GM20431 (cell line): ENCODE measurements around the gene POFUT1.
"Not testable (repeated sequence)": the region's sequence is repeated elsewhere in the genome, so short reads cannot be mapped to it uniquely, and the experiment has no call there.

Experiments used
- in situ Hi-C: fragments of 300-500 bp; cut with MseI, MboI; formaldehyde crosslinking; loops from one replicate; pipeline ENCODE4 v1.15.0; 2020; ENCODE audit warnings: low sequenced_read_pairs; ENCODE audit not compliant: unreplicated experiment

The POFUT1 gene

DNA sequence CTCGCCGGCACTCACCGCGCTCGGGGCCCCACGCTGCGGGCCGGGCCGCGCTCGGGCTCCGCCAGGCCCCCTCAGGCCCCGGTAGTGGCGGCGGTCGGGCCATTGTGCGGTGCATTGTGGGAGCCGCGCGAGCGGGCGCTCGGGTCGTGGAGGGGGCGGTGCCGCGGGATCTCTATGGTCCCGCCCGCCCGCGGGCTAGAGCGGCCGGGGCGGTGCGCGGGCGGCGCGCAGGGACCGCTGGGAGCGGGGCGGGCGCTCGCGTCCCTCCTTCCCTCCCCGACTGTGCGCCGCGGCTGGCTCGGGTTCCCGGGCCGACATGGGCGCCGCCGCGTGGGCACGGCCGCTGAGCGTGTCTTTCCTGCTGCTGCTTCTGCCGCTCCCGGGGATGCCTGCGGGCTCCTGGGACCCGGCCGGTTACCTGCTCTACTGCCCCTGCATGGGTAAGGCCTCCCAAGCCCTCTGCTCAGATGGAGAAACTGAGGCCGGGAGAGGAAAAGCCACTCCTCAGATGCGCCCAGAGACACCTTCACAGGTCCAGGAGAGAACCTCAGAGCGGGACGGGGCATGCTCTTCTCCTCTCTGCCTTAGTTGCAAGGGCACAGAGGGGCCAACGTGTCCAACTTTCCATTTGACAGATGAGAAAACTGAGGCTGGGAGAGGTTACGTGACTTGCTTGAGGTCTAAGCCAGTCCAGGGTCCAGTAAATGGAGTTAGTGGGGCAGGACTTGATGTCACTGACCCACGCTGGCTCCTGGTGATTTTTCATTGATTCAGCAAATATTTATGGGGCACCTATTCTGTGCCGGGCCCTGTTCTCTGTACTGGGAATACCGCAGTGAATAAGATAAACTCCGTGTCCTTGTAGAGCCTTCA, at the start of gene POFUT1, which contains the start of gene PLAGL2:
TSS of gene POFUT1 (plus strand) at position 255 of the 873 bp plus-strand sequence. CDS start at position 317, 62 bp downstream.
TSS of gene PLAGL2 (minus strand) at position 118 of the 873 bp plus-strand sequence. CDS start 5,565 bp downstream, outside the sequence.
- in situ Hi-C loops: no loop called here

DNA sequence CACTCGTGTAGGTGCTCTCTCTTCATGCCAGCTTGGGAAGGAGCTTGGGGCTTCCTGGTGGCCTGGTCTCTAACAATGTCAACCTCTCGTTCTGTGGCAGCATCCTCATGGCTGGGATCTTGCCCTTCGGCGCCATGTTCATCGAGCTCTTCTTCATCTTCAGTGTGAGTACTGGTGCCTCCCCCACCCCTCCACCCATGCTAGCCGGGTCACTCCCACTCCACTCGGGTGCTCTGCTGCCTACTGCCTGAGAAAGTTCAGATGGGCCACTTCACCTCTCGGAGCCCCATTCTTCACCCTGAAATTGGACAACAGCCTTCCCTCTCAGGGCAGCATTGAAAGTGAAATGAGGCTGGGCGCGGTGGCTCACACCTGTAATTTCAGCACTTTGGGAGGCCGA, 49.3 kb upstream of the POFUT1 start:
- in situ Hi-C loops: no loop called here

DNA sequence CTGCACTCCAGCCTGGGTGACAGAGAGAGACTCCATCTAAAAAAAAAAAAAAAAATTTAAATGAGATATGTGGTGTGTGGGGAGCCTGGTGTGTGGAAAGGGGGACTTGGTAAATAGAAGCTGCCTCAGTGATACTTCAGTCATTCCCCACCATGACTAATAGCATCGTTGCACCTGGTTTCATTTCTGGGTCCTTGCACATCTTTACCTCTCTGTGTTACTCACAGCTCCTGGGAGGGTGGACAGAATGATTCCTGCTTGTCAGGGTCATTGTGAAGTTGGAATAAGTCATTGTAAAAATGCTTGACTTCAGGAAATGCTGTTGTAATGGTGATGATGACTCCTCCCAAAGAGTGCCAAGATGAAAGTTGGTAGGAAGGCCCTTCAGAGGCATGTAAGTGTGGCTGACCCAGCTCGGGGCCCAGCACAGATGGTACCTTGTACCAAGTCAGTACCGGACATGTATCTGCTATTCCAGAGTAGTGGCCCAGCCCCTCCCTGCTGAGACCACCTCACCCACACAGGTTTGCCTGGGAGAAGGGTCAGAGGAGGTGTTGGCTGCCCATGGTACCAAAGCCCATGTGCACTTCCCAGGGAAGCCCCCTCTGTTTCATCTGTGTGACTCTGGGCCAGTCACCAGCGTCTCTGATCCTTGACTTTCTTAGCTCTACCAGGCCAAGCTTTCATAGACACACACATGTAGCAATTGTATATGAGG, 48.6 kb upstream of the POFUT1 start:
- in situ Hi-C loops: no loop called here

DNA sequence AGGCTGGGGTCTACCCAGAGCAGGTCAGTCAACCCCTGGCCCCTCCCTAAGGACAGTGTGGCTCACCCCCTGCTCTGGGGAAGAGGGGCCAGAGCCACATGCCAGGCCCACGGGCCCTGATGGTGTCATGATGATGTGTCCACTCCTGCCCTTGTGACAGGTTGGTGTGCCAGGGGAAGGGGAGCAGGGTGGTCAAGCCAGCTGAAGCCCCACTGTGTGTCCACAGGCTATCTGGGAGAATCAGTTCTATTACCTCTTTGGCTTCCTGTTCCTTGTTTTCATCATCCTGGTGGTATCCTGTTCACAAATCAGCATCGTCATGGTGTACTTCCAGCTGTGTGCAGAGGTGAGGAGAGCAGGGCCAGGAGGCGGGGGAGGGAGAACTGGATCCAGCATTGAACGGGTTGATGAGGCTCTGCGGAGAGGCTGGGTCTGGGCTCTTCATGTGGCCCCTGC, 47.9 kb upstream of the POFUT1 start:
- in situ Hi-C loops: no loop called here

DNA sequence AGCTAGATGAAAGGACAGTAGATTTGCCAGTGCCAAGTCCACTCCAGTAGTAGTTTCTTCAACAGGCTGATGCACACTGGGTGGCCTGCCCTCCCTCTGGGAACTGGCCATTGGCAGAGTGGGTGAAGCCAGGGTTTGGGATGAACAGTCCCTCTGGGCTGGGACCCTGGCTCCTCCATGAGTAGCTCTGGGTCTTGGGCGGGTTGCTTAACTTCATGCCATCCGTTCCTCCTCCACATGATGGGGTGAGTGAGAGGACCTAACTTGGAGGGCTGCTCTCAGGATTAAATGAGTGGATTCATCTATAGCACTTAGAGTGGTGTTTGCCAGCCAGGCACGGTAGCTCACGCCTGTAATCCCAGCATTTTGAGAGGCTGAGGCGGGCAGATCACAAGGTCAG, 47.3 kb upstream of the POFUT1 start:
- in situ Hi-C loops: no loop called here

DNA sequence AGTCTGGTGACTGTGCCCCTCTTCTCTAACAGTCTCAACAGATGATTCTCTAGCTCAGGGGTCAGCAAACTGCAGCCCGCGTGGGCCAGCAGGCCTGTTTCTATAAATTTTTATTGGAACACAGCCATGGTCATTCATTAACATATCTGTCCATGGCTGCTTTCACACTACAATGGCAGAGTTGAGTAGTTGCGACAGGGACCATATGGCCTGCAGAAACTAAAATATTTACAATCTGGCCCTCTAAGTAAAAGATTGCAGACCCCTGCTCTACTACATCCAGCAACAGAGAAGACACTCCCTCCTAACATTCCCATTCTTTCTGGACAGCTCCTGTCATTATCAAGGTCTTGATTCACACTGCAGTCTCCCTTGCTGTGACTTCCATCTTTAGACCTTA, 45.3 kb upstream of the POFUT1 start:
- in situ Hi-C loops: no loop called here

DNA sequence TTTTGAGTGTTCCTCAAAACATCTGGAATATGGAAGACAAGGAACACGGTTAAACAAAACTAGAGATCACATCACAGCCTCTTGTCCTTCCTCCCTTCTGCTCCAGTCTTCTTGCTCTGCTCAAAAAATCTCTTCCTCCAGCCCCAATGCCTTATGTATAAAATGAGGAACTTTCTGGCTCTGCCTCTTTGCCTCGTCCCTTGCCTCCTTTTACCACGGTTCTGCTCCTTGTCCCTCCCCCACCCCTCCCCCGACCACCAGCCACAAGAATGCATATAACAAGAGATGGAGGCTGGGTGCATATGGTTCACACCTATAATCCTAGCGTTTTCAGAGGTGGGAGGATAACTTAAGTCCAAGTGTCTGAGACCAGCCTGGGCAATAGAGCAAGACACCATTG, 43.7 kb upstream of the POFUT1 start:
- in situ Hi-C loops: no loop called here

DNA sequence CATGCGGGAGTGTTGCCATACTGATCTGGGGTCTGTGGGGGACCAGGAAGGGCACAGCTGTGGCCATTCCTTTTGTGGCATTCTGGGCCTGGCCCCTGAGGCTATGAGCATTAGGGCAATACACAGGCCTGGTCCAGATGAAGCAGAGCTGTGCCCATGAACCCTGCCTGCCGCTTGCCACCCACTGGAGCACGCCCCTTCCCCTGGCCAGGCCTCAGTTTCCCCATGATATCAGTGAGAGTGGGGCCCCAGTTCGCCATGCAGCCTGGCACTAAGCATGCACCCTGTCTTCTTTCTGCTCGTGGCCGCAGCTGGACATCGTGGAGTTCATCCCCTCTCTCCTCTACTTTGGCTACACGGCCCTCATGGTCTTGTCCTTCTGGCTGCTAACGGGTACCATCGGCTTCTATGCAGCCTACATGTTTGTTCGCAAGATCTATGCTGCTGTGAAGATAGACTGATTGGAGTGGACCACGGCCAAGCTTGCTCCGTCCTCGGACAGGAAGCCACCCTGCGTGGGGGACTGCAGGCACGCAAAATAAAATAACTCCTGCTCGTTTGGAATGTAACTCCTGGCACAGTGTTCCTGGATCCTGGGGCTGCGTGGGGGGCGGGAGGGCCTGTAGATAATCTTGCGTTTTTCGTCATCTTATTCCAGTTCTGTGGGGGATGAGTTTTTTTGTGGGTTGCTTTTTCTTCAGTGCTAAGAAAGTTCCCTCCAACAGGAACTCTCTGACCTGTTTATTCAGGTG, 42.5 kb upstream of the POFUT1 start:
- in situ Hi-C loops: no loop called here

DNA sequence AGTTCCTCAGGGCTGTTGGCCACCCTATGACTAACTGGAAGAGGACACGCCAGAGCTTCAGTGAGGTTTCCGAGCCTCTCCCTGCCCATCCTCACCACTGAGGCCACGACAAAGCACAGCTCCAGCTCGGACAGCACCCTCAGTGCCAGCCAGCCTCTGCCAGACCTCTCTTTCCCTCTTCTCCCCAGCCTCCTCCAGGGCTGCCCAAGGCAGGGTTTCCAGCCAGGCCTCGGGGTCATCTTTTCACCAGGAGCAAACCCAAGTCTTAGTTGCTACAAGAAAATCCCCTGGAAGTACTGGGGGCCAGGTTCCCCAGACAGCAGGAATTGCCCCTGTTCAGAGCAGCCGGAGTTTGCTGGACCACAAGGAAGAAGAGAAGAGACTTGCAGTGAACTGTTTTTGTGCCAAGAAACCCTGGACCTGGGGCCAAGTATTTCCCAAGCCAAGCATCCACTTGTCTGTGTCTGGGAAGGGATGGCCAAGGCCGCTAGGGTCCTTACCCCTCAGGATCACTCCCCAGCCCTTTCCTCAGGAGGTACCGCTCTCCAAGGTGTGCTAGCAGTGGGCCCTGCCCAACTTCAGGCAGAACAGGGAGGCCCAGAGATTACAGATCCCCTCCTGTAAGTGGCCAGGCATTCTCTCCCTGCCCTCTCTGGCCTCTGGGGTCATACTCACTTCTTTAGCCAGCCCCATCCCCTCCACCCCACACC, 41.7 kb upstream of the POFUT1 start:
- in situ Hi-C loops: no loop called here

DNA sequence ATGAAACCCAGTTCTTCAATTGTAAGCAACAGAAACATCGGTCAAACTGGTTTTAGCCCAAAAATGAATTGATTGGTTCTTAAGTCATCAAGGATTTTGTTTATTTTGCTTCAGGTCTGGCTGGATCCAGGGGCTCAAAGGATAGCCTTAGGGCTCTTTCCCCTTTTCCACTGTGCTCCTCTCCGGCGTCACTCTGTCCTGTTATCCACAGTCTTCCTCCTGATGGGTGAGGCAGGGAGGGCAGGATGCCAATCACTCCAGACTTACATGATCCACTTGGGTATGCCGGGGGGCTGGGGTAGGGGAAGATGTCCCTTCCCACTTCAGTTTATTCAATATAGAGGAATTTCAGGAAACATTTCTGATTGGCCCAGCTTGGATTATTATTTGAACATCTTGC, 40.1 kb upstream of the POFUT1 start:
- in situ Hi-C loops: no loop called here

DNA sequence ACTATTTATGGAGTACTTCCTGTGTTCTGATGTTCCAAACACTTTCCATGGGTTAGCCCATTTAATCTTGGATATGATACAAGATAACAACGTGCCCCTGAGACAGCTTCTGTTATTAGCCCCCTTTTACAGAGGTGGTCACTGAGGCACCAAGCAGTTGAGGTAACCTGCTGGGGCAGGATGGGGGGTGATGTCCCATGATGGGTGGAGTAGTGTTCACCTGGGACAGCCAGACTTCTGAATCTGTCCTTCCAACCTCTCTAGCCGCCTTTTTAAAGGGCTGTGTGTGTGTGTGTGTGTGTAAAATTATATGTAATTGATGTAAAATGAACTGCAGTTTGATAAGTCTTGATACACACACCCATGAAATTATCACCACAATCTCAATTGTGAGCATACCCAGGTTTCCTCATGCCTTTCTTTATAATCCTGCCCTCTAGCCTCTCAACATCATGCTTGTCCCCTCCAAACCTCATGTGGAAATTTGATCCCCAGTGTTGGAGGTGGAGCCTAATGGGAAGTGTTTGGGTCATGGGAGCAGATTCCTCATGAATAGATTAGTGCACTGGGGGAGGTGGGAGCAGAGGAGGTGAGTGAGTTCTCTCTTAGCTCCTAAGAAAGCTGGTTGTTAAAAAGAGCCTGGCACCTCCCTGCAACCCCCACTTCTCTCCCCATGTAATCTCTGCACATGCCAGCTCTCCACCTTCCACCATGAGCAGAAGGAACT, 39.3 kb upstream of the POFUT1 start:
- in situ Hi-C loops: no loop called here

DNA sequence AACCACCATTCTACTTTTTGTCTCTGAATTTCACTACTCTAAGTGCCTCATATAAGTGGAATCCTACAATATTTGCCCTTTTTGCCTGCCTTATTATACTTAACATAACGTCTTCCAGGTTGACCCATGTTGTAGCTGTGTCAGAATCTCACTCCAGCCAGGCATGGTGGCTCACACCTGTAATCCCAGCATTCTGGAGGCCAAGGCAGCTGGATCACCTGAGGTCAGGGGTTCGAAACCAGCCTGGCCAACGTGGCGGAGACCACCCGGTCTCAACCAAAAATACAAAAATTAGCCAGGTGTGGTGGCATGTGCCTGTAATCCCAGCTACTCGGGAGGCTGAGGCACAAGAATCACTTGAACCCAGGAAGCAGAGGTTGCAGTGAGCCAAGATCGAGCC, 30.0 kb upstream of the POFUT1 start:
- in situ Hi-C loops: not testable (repeated sequence)

DNA sequence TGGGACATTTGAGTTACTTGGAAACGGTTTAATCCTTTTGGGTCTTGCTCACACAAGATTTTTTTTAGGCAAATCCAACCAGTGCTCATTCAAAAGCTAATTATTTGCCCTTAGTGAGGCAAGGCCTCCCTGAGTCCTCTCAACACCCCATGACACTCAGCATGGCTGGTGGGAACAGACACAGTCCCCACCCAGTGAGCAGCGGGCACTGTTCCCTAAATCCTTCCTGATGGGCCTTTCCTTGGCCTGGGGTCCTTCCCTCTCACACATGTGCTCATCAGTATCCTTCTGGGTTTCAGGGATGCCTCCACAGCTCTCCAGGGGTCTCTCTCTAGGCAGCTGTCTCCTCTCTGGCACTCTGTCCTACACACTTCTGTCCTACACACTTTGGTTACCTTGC, 28.2 kb upstream of the POFUT1 start:
- in situ Hi-C loops: no loop called here

DNA sequence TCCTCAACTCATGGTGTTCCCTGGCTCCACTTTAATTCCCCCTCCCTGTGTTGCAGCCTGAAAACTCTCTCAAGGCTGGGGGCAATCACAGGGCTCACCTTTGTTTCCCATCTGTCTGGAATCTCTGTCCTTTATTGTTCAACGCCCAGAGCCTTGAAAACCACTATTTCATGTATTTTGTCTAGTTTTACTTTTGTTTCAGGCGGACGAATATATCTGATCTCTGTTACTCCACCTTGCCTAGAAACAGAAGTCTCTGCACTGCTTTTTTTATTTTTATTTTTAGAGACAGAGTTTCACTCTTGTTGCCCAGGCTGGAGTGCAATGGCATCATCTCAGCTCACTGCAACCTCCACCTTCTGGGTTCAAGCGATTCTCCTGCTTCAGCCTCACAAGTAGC, 27.7 kb upstream of the POFUT1 start:
- in situ Hi-C loops: no loop called here

DNA sequence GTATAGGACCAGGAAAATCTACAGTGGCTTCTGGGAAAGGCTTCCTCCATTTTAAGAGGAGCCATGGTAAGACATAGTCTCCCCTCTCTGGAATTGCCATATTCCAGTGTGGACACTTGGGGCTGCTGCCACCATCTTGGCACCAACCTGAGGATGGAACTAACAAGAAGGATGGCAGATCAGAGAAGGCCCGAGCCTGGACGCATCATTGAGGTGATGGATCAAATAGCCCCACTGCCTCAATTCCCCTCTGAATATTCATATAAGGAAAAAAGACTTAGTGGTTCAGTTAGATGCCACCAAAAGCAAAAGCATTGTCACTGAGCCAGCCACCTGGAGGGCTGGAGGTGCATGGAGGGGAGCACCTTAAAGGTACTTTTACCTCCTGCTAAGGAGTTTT, 26.1 kb upstream of the POFUT1 start:
- in situ Hi-C loops: no loop called here

DNA sequence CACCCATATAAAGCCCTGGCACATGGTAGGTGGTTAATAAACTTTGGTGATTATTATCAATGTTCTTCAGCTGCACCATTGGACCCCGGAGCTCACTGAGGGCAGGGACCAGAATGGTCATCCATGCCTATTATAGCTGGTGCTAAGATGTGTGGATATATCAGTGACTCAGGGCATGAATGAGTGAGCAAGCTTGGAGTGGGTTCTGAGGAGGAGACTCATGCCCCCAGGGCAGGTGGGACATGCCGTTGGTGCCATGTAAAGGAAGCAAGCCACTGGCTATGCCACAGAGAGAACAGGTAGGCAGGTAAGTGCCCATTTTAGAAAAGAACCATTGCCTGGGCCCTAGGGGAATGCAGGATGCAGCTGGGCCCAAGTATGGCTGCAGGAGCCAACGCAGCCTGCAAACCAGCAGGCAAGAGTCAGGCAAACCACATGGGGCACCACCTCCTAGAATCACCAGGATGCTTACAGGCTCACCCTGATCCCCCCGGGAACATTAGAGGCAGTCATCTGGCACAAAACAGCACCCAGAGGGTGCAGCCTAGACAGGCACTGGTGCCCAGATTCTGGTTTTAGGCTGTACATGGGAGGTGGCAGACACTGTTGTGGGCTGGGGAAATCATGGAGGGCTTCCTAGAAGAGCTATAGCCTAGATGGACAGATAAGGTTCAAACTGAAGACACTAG, 23.6 kb upstream of the POFUT1 start:
- in situ Hi-C loops: no loop called here

DNA sequence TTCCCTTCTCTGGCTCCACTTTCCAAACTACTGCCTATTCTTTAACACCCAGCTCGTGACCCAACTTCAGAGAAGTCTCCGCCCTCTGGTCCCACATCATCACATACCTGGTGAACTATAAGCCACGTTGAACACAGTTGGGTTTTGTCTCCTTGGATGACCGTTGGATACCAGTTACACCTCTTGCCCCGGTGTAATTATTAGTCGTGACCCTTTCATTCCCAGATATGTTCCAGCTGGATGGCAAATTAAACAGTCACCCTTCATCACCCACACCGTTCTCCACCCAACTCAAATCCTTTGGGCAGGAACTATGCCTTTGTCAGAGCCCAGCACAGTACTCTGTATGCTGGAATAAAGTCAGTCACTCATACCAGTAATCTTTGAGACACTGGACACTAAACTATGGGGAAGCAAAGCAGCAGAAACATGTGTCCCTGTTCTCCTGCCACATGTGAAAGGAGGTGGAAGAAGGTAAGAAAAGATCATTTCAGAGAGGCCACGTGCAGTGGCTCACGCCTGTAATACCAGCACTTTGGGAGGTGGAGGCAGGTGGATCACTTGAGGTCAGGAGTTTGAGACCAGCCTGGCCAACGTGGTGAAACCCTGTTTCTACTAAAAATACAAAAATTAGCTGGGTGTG, 22.6 kb upstream of the POFUT1 start:
- in situ Hi-C loops: no loop called here

DNA sequence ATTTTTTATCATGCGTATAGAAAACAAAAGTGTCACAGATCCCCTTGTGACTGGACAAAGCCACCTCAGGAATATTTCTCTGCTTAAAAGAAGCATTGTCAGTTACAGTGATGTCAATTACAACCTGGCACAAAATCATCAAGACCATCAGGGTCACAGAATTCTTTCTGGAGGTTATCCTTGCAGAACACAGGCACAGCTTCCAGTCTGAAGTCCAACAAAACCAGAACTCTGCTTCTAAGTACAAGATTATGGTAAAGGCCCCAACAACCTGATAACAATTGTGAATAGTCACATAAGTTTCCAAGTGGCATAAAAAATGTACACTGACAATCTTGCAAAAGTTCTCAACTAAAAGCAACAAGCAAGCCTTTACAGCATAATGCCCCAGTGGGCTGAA, 21.2 kb upstream of the POFUT1 start:
- in situ Hi-C loops: no loop called here
